ENCODE results near the gene EZH1. TPM values are rescaled to one million over a fixed set of nuclear protein-coding genes. Genes with fewer than 3 reads are reported as not detected.

Gene EZH1
- total RNA-seq, 6 donors from 2014 or later, result 30.7 to 122 (median 55.0) TPM

GRCh38 chr17:42686520-42687128 is 58.2 kb downstream of the EZH1 start:
- H3K4me3 ChIP-seq, result no peak overlapping the region
- H3K36me3 ChIP-seq, result peaks cover 0 to 43% (median 2%) of the 10 kb centered on the region in 4 donors
- no peak for TF ChIP-seq EP300 (IDR thresholded peaks at IDR 0.05)
- TF ChIP-seq POLR2A (IDR thresholded peaks at IDR 0.05), result no peak
- no peak for TF ChIP-seq POLR2AphosphoS5 (IDR thresholded peaks at IDR 0.05)
- ATAC-seq (ENCODE audit: low FRiP score in 2 of 2) (no peak), DNase-seq (peak in 1 of 2 donors; percentile 75)
- WGBS, 2 donors, result 82 to 86% methylated on average over 31 to 32 of the region's 32 CpGs
- no peak overlapping the region for H3K27ac ChIP-seq
- peaks cover 0 to 6% (median 0%) of the 10 kb centered on the region in 4 donors for H3K27me3 ChIP-seq
- H3K4me1 ChIP-seq, result peaks cover 24 to 27% (median 26%) of the 10 kb centered on the region in 4 donors
- H3K9me3 ChIP-seq, result no peaks in the 10 kb centered on the region

- WGBS, 2 donors, result 81 to 88% methylated on average over 9 to 10 of the region's 14 CpGs
- H3K36me3 ChIP-seq, result peaks cover 0 to 37% (median 2%) of the 10 kb centered on the region in 4 donors
- no peak for TF ChIP-seq POLR2A (IDR thresholded peaks at IDR 0.05)
- no peak for TF ChIP-seq EP300 (IDR thresholded peaks at IDR 0.05)
- no peak for TF ChIP-seq POLR2AphosphoS5 (IDR thresholded peaks at IDR 0.05)
- TF ChIP-seq, protein P1, sequence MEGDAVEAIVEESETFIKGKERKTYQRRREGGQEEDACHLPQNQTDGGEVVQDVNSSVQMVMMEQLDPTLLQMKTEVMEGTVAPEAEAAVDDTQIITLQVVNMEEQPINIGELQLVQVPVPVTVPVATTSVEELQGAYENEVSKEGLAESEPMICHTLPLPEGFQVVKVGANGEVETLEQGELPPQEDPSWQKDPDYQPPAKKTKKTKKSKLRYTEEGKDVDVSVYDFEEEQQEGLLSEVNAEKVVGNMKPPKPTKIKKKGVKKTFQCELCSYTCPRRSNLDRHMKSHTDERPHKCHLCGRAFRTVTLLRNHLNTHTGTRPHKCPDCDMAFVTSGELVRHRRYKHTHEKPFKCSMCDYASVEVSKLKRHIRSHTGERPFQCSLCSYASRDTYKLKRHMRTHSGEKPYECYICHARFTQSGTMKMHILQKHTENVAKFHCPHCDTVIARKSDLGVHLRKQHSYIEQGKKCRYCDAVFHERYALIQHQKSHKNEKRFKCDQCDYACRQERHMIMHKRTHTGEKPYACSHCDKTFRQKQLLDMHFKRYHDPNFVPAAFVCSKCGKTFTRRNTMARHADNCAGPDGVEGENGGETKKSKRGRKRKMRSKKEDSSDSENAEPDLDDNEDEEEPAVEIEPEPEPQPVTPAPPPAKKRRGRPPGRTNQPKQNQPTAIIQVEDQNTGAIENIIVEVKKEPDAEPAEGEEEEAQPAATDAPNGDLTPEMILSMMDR (IDR thresholded peaks at IDR 0.05), result no peak
- peaks cover 0 to 6% (median 0%) of the 10 kb centered on the region in 4 donors for H3K27me3 ChIP-seq
- ATAC-seq (ENCODE audit: low FRiP score in 2 of 2), result no peak
- peaks cover 27 to 35% (median 30%) of the 10 kb centered on the region in 4 donors for H3K4me1 ChIP-seq
- no peak overlapping the region for H3K4me3 ChIP-seq
- H3K27ac ChIP-seq, result no peak overlapping the region
- no peaks in the 10 kb centered on the region for H3K9me3 ChIP-seq
- DNase-seq, result no peak
These were observed 59.0 kb downstream of the EZH1 start for GRCh38 chr17:42685831-42686230.

GRCh38 chr17:42684929-42685556 is 59.8 kb downstream of the EZH1 start:
- H3K27me3 ChIP-seq, result peaks cover 0 to 6% (median 0%) of the 10 kb centered on the region in 4 donors
- H3K4me1 ChIP-seq, result peaks cover 34 to 43% (median 36%) of the 10 kb centered on the region in 4 donors
- H3K27ac ChIP-seq, result no peak overlapping the region
- ATAC-seq (ENCODE audit: low FRiP score in 2 of 2), result no peak
- peak in 1 of 2 donors; percentile 82 for DNase-seq
- 82 to 90% methylated on average over 47 to 50 of the region's 50 CpGs for WGBS, 2 donors
- TF ChIP-seq EP300 (IDR thresholded peaks at IDR 0.05) (no peak), POLR2A (IDR thresholded peaks at IDR 0.05) (no peak), POLR2AphosphoS5 (IDR thresholded peaks at IDR 0.05) (no peak)
- TF ChIP-seq, protein P1 (IDR thresholded peaks at IDR 0.05), result no peak
- peak overlapping the region in 1 of 4 donors; percentile 37 for H3K4me3 ChIP-seq
- peaks cover 0 to 30% (median 1%) of the 10 kb centered on the region in 4 donors for H3K36me3 ChIP-seq
- no peaks in the 10 kb centered on the region for H3K9me3 ChIP-seq

DNA sequence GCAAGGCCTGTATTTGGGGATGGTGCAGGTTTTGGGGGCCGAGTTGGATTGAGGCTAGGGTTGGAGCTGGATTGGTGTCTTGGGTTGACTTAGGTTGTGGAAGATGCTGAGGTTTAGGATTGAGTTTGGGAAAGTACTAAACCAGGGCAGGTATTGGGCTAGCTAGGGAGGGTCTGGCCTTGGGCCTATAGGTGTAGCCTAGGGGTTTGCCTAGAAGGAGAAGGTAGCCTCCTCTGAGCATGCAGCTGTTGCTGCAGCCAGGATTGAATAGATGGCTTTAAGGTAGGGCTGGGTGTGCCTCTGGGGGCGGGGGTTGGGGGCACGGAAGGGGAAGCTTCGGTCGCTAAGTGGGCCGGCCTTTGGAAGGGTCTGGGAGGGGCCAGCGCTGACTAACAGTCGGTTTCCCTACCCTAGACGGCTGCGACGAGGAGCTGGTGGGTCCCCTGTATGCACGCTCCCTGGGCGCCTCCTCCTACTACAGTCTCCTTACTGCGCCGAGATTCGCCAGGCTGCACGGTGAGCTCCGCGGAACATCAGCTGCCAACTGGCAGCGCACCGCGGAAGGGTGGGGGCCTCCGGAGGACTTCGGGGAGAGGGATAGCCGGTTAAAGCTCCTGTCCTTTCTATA is 61.3 kb downstream of the EZH1 start:
- H3K4me3 ChIP-seq, result peak overlapping the region in 3 of 4 donors; percentile 27 to 51 (median 37)
- H3K36me3 ChIP-seq, result peaks cover 0 to 21% (median 0%) of the 10 kb centered on the region in 4 donors
- 15 to 17% methylated on average over 19 to 24 of the region's 25 CpGs for WGBS, 2 donors
- peak in 1 of 2 donors; percentile 85 for DNase-seq
- TF ChIP-seq POLR2A (IDR thresholded peaks at IDR 0.05) (no peak), POLR2AphosphoS5 (IDR thresholded peaks at IDR 0.05) (no peak), EP300 (IDR thresholded peaks at IDR 0.05) (no peak)
- TF ChIP-seq, protein P1 (IDR thresholded peaks at IDR 0.05), result no peak
- H3K27me3 ChIP-seq, result peaks cover 0 to 6% (median 0%) of the 10 kb centered on the region in 4 donors
- H3K27ac ChIP-seq, result peak overlapping the region in 3 of 4 donors; percentile 40 to 61 (median 44)
- no peaks in the 10 kb centered on the region for H3K9me3 ChIP-seq
- H3K4me1 ChIP-seq, result peaks cover 49 to 58% (median 51%) of the 10 kb centered on the region in 4 donors
- ATAC-seq (ENCODE audit: low FRiP score in 2 of 2), result peak; percentile 2 to 38

Measured in upper lobe of left lung (tissue), 6 donors.